SK-N-SH treated with all-trans-retinoic acid at 6 μM for 48 hours (cell line): ENCODE measurements around the gene MTRF1.

Source experiments
- ATAC-seq: fragments of 200-7000 bp; cut with Tn5 transposase; 3 replicates; pipeline ENCODE4 v1.9.1; 2020; ENCODE audit warnings: mild to moderate bottlenecking, moderate library complexity
- ARNTL ChIP-seq: fragments of 450-650 bp; formaldehyde crosslinking; IDR thresholded peaks from 2 replicates; pipeline ENCODE4 v1.5.0; 2020; ENCODE audit warnings: low read depth, mild to moderate bottlenecking, moderate library complexity, borderline replicate concordance
- CREB5 ChIP-seq: fragments of 250-450 bp; sonication (Bioruptor Pico); IDR thresholded peaks from 2 replicates; pipeline ENCODE4 v1.5.1; 2020; ENCODE audit warnings: low read depth, mild to moderate bottlenecking, moderate library complexity
- CSDC2 ChIP-seq: fragments of 250-450 bp; sonication (Bioruptor Pico); IDR thresholded peaks from 2 replicates; pipeline ENCODE4 v1.5.0; 2020; ENCODE audit warnings: mild to moderate bottlenecking, moderate library complexity
- ESRRG ChIP-seq: fragments of 250-450 bp; sonication (Bioruptor Pico); IDR thresholded peaks from 2 replicates; pipeline ENCODE4 v1.6.1; 2021; ENCODE audit warnings: mild to moderate bottlenecking
- GLIS3 ChIP-seq: fragments of 250-450 bp; sonication (Bioruptor Pico); IDR thresholded peaks from 2 replicates; pipeline ENCODE4 v1.5.0; 2020; ENCODE audit warnings: mild to moderate bottlenecking, moderate library complexity
- ISL1 ChIP-seq: fragments of 250-450 bp; sonication (Bioruptor Pico); IDR thresholded peaks from 2 replicates; pipeline ENCODE4 v2.1.2; 2022; ENCODE audit warnings: mild to moderate bottlenecking, moderate library complexity
- OSR1 ChIP-seq: fragments of 250-450 bp; sonication (Bioruptor Pico); IDR thresholded peaks from 2 replicates; pipeline ENCODE4 v1.8.0; 2022; ENCODE audit warnings: moderate library complexity, mild to moderate bottlenecking, inconsistent platforms
- PATZ1 ChIP-seq: fragments of 250-450 bp; sonication (Bioruptor Pico); IDR thresholded peaks from 2 replicates; pipeline ENCODE4 v1.8.0; 2020; ENCODE audit warnings: mild to moderate bottlenecking, moderate library complexity, borderline replicate concordance
- SNAI2 ChIP-seq: fragments of 250-450 bp; sonication (Bioruptor Pico); IDR thresholded peaks from 2 replicates; pipeline ENCODE4 v1.5.0; 2020; ENCODE audit warnings: mild to moderate bottlenecking, moderate library complexity
- TCF4 ChIP-seq: fragments of 250-450 bp; sonication (Bioruptor Pico); IDR thresholded peaks from 2 replicates; pipeline ENCODE4 v1.8.0; 2021; ENCODE audit warnings: mild to moderate bottlenecking, moderate library complexity, borderline replicate concordance
- ZC3H10 ChIP-seq: fragments of 250-450 bp; sonication (Bioruptor Pico); IDR thresholded peaks from 2 replicates; pipeline ENCODE4 v1.5.1; 2021; ENCODE audit warnings: mild to moderate bottlenecking, moderate library complexity
- ZFP3 ChIP-seq: fragments of 250-450 bp; sonication (Bioruptor Pico); IDR thresholded peaks from 2 replicates; pipeline ENCODE4 v1.5.0; 2020; ENCODE audit warnings: mild to moderate bottlenecking, moderate library complexity
- ZFP30 ChIP-seq: fragments of 450-650 bp; formaldehyde crosslinking; IDR thresholded peaks from 2 replicates; pipeline ENCODE4 v1.5.0; 2022; ENCODE audit warnings: mild to moderate bottlenecking, moderate library complexity
- TF ChIP-seq, protein P1 (sequence below): fragments of 250-450 bp; sonication (Bioruptor Pico); IDR thresholded peaks from 2 replicates; pipeline ENCODE4 v1.8.0; 2021; ENCODE audit warnings: low read depth, mild to moderate bottlenecking, moderate library complexity, borderline replicate concordance
- TF ChIP-seq, protein P2 (sequence below): fragments of 250-450 bp; sonication (Bioruptor Pico); IDR thresholded peaks from 2 replicates; pipeline ENCODE4 v1.5.1; 2021; ENCODE audit warnings: mild to moderate bottlenecking, moderate library complexity
- TF ChIP-seq, protein P3 (sequence below): fragments of 250-450 bp; sonication (Bioruptor Pico); IDR thresholded peaks from 2 replicates; pipeline ENCODE4 v1.5.0; 2020; ENCODE audit warnings: mild to moderate bottlenecking, moderate library complexity

Gene MTRF1

DNA sequence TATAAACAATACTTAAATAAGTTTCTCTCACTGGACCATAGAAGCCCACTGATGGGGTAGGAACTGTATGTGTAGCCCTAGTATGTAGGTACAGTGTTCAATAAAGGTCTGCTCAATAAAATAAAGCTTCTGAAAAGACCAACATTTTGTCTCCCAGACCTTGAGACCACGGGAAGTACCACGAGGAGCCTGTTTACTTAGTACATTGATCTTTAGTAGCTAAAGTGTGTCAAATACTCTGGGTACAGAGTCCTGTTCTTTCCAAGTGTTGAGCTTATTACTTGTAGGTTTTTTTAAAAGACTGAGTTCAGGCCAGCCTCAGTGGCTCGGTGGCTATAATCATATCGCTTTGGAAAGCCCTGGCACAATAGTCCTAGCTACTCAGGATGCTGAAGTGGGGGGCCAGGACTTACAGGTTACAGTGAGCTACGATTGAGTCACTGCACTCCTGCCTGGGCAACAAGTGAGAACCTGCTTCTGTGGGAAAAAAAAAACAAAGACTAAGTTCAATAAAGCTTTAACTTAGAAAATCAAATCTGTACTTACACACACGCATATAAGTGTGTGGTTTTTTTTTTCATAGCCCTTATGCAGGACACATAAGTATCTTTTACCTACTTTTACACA, 3.4 kb downstream of the MTRF1 start (continued):
- TF ChIP-seq, protein P1, sequence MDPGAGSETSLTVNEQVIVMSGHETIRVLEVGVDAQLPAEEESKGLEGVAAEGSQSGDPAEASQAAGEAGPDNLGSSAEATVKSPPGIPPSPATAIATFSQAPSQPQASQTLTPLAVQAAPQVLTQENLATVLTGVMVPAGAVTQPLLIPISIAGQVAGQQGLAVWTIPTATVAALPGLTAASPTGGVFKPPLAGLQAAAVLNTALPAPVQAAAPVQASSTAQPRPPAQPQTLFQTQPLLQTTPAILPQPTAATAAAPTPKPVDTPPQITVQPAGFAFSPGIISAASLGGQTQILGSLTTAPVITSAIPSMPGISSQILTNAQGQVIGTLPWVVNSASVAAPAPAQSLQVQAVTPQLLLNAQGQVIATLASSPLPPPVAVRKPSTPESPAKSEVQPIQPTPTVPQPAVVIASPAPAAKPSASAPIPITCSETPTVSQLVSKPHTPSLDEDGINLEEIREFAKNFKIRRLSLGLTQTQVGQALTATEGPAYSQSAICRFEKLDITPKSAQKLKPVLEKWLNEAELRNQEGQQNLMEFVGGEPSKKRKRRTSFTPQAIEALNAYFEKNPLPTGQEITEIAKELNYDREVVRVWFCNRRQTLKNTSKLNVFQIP, result no peak

DNA sequence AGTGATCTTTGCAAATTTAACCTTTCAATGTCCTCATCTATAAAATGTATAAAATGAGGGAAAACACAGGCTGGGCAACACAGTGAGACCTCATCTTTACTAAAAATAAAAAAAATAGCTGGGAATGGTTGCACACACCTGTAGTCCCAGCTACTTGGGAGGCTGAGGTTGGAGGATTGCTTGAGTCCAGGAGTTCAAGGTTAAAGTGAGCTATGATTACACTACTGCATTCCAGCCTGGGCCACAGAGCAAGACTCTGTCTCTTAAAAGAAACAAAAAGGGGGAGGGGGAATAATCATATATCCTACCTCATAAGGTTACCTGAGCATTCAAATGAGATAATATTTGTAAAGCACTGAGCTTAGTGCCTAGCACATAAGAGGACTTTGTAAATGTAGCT, 5.8 kb downstream of the MTRF1 start:
- no peak for TF ChIP-seq ARNTL (CRISPR knock-in tag)
- TF ChIP-seq, protein P1, result no peak
- TF ChIP-seq CREB5 (CRISPR knock-in tag), result no peak
- no peak for TF ChIP-seq GLIS3 (CRISPR knock-in tag)
- TF ChIP-seq ISL1 (CRISPR knock-in tag), result no peak
- TF ChIP-seq CSDC2 (CRISPR knock-in tag), result no peak
- no peak for TF ChIP-seq SNAI2 (CRISPR knock-in tag)
- TF ChIP-seq ZC3H10 (CRISPR knock-in tag), result no peak
- no peak for TF ChIP-seq ESRRG
- no peak for TF ChIP-seq TCF4
- no peak for TF ChIP-seq ZFP30 (CRISPR knock-in tag)
- TF ChIP-seq, protein P2, sequence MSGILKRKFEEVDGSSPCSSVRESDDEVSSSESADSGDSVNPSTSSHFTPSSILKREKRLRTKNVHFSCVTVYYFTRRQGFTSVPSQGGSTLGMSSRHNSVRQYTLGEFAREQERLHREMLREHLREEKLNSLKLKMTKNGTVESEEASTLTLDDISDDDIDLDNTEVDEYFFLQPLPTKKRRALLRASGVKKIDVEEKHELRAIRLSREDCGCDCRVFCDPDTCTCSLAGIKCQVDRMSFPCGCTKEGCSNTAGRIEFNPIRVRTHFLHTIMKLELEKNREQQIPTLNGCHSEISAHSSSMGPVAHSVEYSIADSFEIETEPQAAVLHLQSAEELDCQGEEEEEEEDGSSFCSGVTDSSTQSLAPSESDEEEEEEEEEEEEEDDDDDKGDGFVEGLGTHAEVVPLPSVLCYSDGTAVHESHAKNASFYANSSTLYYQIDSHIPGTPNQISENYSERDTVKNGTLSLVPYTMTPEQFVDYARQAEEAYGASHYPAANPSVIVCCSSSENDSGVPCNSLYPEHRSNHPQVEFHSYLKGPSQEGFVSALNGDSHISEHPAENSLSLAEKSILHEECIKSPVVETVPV (CRISPR knock-in tag), result no peak
- TF ChIP-seq ZFP3, result no peak
- TF ChIP-seq, protein P3, sequence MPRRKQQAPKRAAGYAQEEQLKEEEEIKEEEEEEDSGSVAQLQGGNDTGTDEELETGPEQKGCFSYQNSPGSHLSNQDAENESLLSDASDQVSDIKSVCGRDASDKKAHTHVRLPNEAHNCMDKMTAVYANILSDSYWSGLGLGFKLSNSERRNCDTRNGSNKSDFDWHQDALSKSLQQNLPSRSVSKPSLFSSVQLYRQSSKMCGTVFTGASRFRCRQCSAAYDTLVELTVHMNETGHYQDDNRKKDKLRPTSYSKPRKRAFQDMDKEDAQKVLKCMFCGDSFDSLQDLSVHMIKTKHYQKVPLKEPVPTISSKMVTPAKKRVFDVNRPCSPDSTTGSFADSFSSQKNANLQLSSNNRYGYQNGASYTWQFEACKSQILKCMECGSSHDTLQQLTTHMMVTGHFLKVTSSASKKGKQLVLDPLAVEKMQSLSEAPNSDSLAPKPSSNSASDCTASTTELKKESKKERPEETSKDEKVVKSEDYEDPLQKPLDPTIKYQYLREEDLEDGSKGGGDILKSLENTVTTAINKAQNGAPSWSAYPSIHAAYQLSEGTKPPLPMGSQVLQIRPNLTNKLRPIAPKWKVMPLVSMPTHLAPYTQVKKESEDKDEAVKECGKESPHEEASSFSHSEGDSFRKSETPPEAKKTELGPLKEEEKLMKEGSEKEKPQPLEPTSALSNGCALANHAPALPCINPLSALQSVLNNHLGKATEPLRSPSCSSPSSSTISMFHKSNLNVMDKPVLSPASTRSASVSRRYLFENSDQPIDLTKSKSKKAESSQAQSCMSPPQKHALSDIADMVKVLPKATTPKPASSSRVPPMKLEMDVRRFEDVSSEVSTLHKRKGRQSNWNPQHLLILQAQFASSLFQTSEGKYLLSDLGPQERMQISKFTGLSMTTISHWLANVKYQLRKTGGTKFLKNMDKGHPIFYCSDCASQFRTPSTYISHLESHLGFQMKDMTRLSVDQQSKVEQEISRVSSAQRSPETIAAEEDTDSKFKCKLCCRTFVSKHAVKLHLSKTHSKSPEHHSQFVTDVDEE (CRISPR knock-in tag), result no peak
- TF ChIP-seq OSR1 (CRISPR knock-in tag), result no peak
- TF ChIP-seq, all 23 proteins: peak for 0
- ATAC-seq, result no peak

- no peak for ATAC-seq
Measured at GRCh38 chr13:41254902-41255301, 8.5 kb downstream of the MTRF1 start.

More at GRCh38 chr13:41254902-41255301, 8.5 kb downstream of the MTRF1 start:
- TF ChIP-seq PATZ1 (no peak), ISL1 (CRISPR knock-in tag) (no peak), TCF4 (no peak), ZFP3 (no peak), ZFP30 (CRISPR knock-in tag) (no peak)
- TF ChIP-seq, protein P3 (CRISPR knock-in tag), result no peak
